ENCODE measurements around the gene KLHL15. TPM values are rescaled to one million over a fixed set of nuclear protein-coding genes. Genes with fewer than 3 reads are reported as not detected.

Gene KLHL15
- total and polyA plus RNA-seq, 7 donors, result 2.1 to 10.2 (median 5.0) TPM

DNA sequence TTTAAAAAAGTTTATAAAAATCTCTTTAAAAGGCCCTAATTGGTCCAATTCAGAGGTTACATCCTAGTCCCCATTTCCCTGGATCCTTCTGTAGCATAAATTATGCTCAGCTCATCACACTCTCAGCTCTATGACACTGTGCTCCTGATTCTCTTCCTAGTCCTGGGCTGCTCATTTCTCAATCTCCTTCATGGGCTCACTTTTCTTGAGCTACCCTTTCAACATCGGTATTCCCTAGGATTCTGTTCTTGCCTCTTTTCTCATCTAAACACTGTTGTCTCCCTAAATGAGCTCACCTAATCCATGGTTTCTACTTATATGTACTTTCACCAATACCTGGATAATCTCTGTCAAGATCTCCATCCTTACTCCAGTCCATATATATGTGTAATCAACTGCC, 14.7 kb downstream of the KLHL15 start:
- no peak overlapping the region for H3K4me3 ChIP-seq
- H3K9me3 ChIP-seq, result no peaks in the 10 kb centered on the region
- H3K27me3 ChIP-seq (ENCODE audit: insufficient read depth in 3 of 3, low read length in 2 of 3), result peaks cover 0 to 27% (median 0%) of the 10 kb centered on the region in 3 donors
- H3K27ac ChIP-seq, result no peak overlapping the region
- no peak for ATAC-seq
- DNase-seq, result no peak
- intact Hi-C loops (cut with DNase I), result loop anchor here (10.0 kb wide), 2 partner anchors 87 to 227 kb away; partner anchors contain the start of gene SAT1 (in 1 of the 2)
- H3K36me3 ChIP-seq (ENCODE audit: insufficient read depth in 1 of 2, low read depth in 1 of 2), result no peaks in the 10 kb centered on the region
- TF ChIP-seq, protein P1, sequence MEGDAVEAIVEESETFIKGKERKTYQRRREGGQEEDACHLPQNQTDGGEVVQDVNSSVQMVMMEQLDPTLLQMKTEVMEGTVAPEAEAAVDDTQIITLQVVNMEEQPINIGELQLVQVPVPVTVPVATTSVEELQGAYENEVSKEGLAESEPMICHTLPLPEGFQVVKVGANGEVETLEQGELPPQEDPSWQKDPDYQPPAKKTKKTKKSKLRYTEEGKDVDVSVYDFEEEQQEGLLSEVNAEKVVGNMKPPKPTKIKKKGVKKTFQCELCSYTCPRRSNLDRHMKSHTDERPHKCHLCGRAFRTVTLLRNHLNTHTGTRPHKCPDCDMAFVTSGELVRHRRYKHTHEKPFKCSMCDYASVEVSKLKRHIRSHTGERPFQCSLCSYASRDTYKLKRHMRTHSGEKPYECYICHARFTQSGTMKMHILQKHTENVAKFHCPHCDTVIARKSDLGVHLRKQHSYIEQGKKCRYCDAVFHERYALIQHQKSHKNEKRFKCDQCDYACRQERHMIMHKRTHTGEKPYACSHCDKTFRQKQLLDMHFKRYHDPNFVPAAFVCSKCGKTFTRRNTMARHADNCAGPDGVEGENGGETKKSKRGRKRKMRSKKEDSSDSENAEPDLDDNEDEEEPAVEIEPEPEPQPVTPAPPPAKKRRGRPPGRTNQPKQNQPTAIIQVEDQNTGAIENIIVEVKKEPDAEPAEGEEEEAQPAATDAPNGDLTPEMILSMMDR (IDR thresholded peaks at IDR 0.05), result no peak
- no peaks in the 10 kb centered on the region for H3K4me1 ChIP-seq
- WGBS, 3 donors, result 92 to 100% (median 95%) methylated on average over 1 of the region's 1 CpG

- WGBS, 3 donors, result 87 to 97% (median 91%) methylated on average over 9 of the region's 9 CpGs
- Histone ChIP-seq H3K27me3 (ENCODE audit: insufficient read depth in 3 of 3, low read length in 2 of 3) (peaks cover 0 to 9% (median 0%) of the 10 kb centered on the region in 3 donors), H3K27ac (no peak overlapping the region), H3K36me3 (ENCODE audit: insufficient read depth in 1 of 2, low read depth in 1 of 2) (peaks cover 0 to 12% of the 10 kb centered on the region in 2 donors), H3K9me3 (no peaks in the 10 kb centered on the region), H3K4me3 (no peak overlapping the region), H3K4me1 (no peaks in the 10 kb centered on the region)
- TF ChIP-seq, protein P1 (IDR thresholded peaks at IDR 0.05), result no peak
- DNase-seq (no peak), ATAC-seq (no peak)
- intact Hi-C loops (cut with DNase I), result no loop called here
These were observed 21.1 kb downstream of the KLHL15 start for GRCh38 chrX:24005867-24006266.

DNA sequence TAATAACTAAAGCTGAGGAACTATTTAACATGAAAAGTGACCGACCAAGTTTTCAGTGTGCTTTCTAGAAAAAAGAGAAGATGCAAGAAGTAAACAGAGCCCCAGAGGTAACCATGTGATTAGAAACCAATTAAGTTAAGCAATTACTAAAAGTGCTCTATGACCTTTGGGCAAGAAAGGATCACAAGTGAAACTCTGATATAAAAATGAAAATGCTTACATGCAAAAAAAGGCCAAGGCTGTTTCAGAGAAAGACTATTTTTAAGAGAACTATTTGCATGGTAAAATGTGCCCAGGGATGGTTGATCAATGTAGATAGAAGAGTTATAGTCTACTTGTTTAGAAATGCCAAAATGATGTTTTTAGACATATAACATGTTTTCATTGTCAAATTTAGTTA, 22.0 kb downstream of the KLHL15 start:
- Histone ChIP-seq H3K36me3 (ENCODE audit: insufficient read depth in 1 of 2, low read depth in 1 of 2) (peaks cover 0 to 12% of the 10 kb centered on the region in 2 donors), H3K27me3 (ENCODE audit: insufficient read depth in 3 of 3, low read length in 2 of 3) (peaks cover 0 to 9% (median 0%) of the 10 kb centered on the region in 3 donors), H3K27ac (no peak overlapping the region), H3K9me3 (no peaks in the 10 kb centered on the region), H3K4me1 (no peaks in the 10 kb centered on the region), H3K4me3 (no peak overlapping the region)
- ATAC-seq (no peak), DNase-seq (no peak)
- TF ChIP-seq, protein P1 (IDR thresholded peaks at IDR 0.05), result no peak
- intact Hi-C loops (cut with DNase I), result no loop called here
- WGBS, 3 donors, result 69 to 85% (median 77%) methylated on average over 1 of the region's 1 CpG

GRCh38 chrX:24002792-24003191, 24.2 kb downstream of the KLHL15 start:
- WGBS, 3 donors, result 86 to 96% (median 94%) methylated on average over 2 of the region's 2 CpGs
- no peak overlapping the region for H3K27ac ChIP-seq
- no peaks in the 10 kb centered on the region for H3K4me1 ChIP-seq
- intact Hi-C loops (cut with DNase I), result no loop called here
- DNase-seq, result no peak
- no peak for ATAC-seq
- H3K4me3 ChIP-seq, result no peak overlapping the region
- TF ChIP-seq, protein P1 (IDR thresholded peaks at IDR 0.05), result no peak
- H3K27me3 ChIP-seq (ENCODE audit: insufficient read depth in 3 of 3, low read length in 2 of 3), result peaks cover 0 to 3% (median 0%) of the 10 kb centered on the region in 3 donors
- no peaks in the 10 kb centered on the region for H3K9me3 ChIP-seq
- peaks cover 0 to 12% of the 10 kb centered on the region in 2 donors for H3K36me3 ChIP-seq (ENCODE audit: insufficient read depth in 1 of 2, low read depth in 1 of 2)

DNA sequence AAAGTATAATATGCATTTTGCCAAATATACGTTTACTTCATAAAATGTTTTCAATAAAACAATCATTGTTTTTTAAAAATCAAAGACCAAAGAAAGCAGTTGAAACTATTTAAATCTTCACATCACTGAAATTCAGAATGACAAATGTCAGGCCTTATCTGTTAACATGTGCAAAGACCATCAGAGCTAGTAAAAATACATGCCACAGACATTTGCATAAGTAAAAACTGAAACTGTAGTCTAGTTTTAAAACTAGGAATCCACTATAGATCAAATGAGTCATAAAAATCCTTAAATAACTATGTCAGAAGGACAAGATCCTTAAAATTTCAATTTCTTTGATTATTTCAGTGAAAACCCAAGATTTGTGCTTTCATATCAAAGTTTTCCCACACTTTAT, 24.8 kb downstream of the KLHL15 start:
- no peak for DNase-seq
- ATAC-seq, result no peak
- WGBS, 3 donors, result 85 to 100% (median 87%) methylated on average over 1 of the region's 1 CpG
- no peaks in the 10 kb centered on the region for H3K9me3 ChIP-seq
- no peaks in the 10 kb centered on the region for H3K4me1 ChIP-seq
- intact Hi-C loops (cut with DNase I), result no loop called here
- H3K36me3 ChIP-seq (ENCODE audit: insufficient read depth in 1 of 2, low read depth in 1 of 2), result peaks cover 0 to 12% of the 10 kb centered on the region in 2 donors
- H3K4me3 ChIP-seq, result no peak overlapping the region
- H3K27me3 ChIP-seq (ENCODE audit: insufficient read depth in 3 of 3, low read length in 2 of 3), result no peaks in the 10 kb centered on the region
- TF ChIP-seq, protein P1 (IDR thresholded peaks at IDR 0.05), result no peak
- no peak overlapping the region for H3K27ac ChIP-seq

Data from psoas muscle (tissue), 8 donors.